ENCODE data around the gene PLCB4. TPM values are rescaled to one million over a fixed set of nuclear protein-coding genes. Genes with fewer than 3 reads are reported as not detected.

Gene PLCB4
- total RNA-seq, 2 experiments from 2014 or later: not detected

GRCh38 chr20:9172851-9173250 lies 104.0 kb downstream of the PLCB4 start:
- ChIA-PET POLR2A (no interaction called here), CTCF (ENCODE audit: unreplicated experiment) (no interaction called here)
- no peaks in the 10 kb centered on the region for H3K9me2 ChIP-seq (ENCODE audit: insufficient read depth, low read length)
- no peak overlapping the region for H3K4me2 ChIP-seq (ENCODE audit: low read length)
- DNase-seq (ENCODE audit: low spot score): no peak
- no peak for TF ChIP-seq EZH2phosphoT487 (IDR thresholded peaks at IDR 0.05; ENCODE audit: borderline replicate concordance, low read depth, low read length)
- TF ChIP-seq, protein P1, sequence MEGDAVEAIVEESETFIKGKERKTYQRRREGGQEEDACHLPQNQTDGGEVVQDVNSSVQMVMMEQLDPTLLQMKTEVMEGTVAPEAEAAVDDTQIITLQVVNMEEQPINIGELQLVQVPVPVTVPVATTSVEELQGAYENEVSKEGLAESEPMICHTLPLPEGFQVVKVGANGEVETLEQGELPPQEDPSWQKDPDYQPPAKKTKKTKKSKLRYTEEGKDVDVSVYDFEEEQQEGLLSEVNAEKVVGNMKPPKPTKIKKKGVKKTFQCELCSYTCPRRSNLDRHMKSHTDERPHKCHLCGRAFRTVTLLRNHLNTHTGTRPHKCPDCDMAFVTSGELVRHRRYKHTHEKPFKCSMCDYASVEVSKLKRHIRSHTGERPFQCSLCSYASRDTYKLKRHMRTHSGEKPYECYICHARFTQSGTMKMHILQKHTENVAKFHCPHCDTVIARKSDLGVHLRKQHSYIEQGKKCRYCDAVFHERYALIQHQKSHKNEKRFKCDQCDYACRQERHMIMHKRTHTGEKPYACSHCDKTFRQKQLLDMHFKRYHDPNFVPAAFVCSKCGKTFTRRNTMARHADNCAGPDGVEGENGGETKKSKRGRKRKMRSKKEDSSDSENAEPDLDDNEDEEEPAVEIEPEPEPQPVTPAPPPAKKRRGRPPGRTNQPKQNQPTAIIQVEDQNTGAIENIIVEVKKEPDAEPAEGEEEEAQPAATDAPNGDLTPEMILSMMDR (conservative IDR thresholded peaks at IDR 0.05; ENCODE audit: low read length): no peak
- H3K4me3 ChIP-seq (ENCODE audit: low read depth, low read length, poor library complexity, severe bottlenecking): no peak overlapping the region
- no peaks in the 10 kb centered on the region for H3K79me2 ChIP-seq (ENCODE audit: insufficient read depth, low read depth, low read length)
- H3K36me3 ChIP-seq (ENCODE audit: insufficient read depth, low read length): no peaks in the 10 kb centered on the region
- no peak overlapping the region for H3K27ac ChIP-seq (ENCODE audit: low read depth, low read length, poor library complexity, severe bottlenecking)
- no TSS peak for BruUV-seq (replicated peaks)
- no peaks in the 10 kb centered on the region for H4K20me1 ChIP-seq (ENCODE audit: insufficient read depth, low read length)
- H3K4me1 ChIP-seq (ENCODE audit: insufficient read depth, low read length, poor library complexity, severe bottlenecking): no peaks in the 10 kb centered on the region
- intact Hi-C loops (cut with micrococcal nuclease; ENCODE audit: unreplicated experiment): no loop called here
- no peak overlapping the region for H2AFZ ChIP-seq (ENCODE audit: low read length)
- no peaks in the 10 kb centered on the region for H3K9me3 ChIP-seq (ENCODE audit: low read length)

DNA sequence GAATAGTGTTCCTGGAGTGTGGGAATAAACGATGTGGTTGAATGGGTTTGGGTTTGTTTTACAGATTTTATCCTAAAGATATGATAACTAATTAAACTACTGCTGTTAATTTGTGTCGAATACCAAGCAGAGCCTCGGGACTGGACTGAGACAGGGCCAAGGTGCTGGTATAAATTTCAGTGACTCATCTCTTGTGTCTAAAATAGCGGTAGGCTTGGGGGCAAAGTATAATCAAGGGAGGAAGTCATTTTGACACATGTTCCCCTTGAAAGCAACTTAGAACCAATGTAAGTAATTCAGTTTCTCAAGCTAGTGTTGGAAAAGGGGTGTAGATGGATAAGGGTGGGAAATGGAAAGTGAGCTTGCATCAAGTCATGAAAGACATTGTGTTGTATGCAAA lies 108.4 kb downstream of the PLCB4 start:
- BruUV-seq (replicated peaks): no TSS peak
- POLR2A ChIA-PET: interaction anchor here (0.7 kb wide), 1 partner anchor 40 kb away, joined by 3 read pairs; no protein-coding TSS in a partner anchor
- intact Hi-C loops (cut with micrococcal nuclease; ENCODE audit: unreplicated experiment): no loop called here

GRCh38 chr20:9179193-9179802 lies 110.4 kb downstream of the PLCB4 start:
- no peak overlapping the region for H2AFZ ChIP-seq (ENCODE audit: low read length)
- no peaks in the 10 kb centered on the region for H3K4me1 ChIP-seq (ENCODE audit: insufficient read depth, low read length, poor library complexity, severe bottlenecking)
- BruUV-seq (replicated peaks): no TSS peak

More for the DNA sequence above, 108.4 kb downstream of the PLCB4 start:
- H3K79me2 ChIP-seq (ENCODE audit: insufficient read depth, low read depth, low read length): no peaks in the 10 kb centered on the region
- CTCF ChIA-PET (ENCODE audit: unreplicated experiment): no interaction called here
- no peaks in the 10 kb centered on the region for H3K9me3 ChIP-seq (ENCODE audit: low read length)
- no peak for DNase-seq (ENCODE audit: low spot score)
- no peak overlapping the region for H3K27ac ChIP-seq (ENCODE audit: low read depth, low read length, poor library complexity, severe bottlenecking)
- H3K4me2 ChIP-seq (ENCODE audit: low read length): no peak overlapping the region
- TF ChIP-seq, protein P1 (conservative IDR thresholded peaks at IDR 0.05; ENCODE audit: low read length): no peak
- TF ChIP-seq EZH2phosphoT487 (IDR thresholded peaks at IDR 0.05; ENCODE audit: borderline replicate concordance, low read depth, low read length): no peak
- H3K36me3 ChIP-seq (ENCODE audit: insufficient read depth, low read length): no peaks in the 10 kb centered on the region
- H3K4me1 ChIP-seq (ENCODE audit: insufficient read depth, low read length, poor library complexity, severe bottlenecking): no peaks in the 10 kb centered on the region
- H2AFZ ChIP-seq (ENCODE audit: low read length): no peak overlapping the region
- H4K20me1 ChIP-seq (ENCODE audit: insufficient read depth, low read length): no peaks in the 10 kb centered on the region
- H3K4me3 ChIP-seq (ENCODE audit: low read depth, low read length, poor library complexity, severe bottlenecking): no peak overlapping the region
- no peaks in the 10 kb centered on the region for H3K9me2 ChIP-seq (ENCODE audit: insufficient read depth, low read length)

More at GRCh38 chr20:9179193-9179802, 110.4 kb downstream of the PLCB4 start:
- no peaks in the 10 kb centered on the region for H3K36me3 ChIP-seq (ENCODE audit: insufficient read depth, low read length)
- H3K4me2 ChIP-seq (ENCODE audit: low read length): no peak overlapping the region
- no peaks in the 10 kb centered on the region for H3K9me3 ChIP-seq (ENCODE audit: low read length)
- POLR2A ChIA-PET: no interaction called here
- CTCF ChIA-PET (ENCODE audit: unreplicated experiment): no interaction called here
- H3K4me3 ChIP-seq (ENCODE audit: low read depth, low read length, poor library complexity, severe bottlenecking): no peak overlapping the region
- no peaks in the 10 kb centered on the region for H3K79me2 ChIP-seq (ENCODE audit: insufficient read depth, low read depth, low read length)
- no peak overlapping the region for H3K27ac ChIP-seq (ENCODE audit: low read depth, low read length, poor library complexity, severe bottlenecking)
- intact Hi-C loops (cut with micrococcal nuclease; ENCODE audit: unreplicated experiment): no loop called here
- H3K9me2 ChIP-seq (ENCODE audit: insufficient read depth, low read length): no peaks in the 10 kb centered on the region
- H4K20me1 ChIP-seq (ENCODE audit: insufficient read depth, low read length): no peaks in the 10 kb centered on the region
- no peak for DNase-seq (ENCODE audit: low spot score)
- TF ChIP-seq, protein P1 (conservative IDR thresholded peaks at IDR 0.05; ENCODE audit: low read length): no peak
- TF ChIP-seq EZH2phosphoT487 (IDR thresholded peaks at IDR 0.05; ENCODE audit: borderline replicate concordance, low read depth, low read length): no peak

Data from OCI-LY7 (cell line).